Hepatocyte (in vitro differentiated cells): Measurements from ENCODE around the gene ATP9B.

ENCODE experiments used
- CTCF ChIP-seq: fragments of 200-600 bp; sonication (generic); IDR thresholded peaks from 2 replicates; pipeline ENCODE4 v1.5.1; 2016; ENCODE audit warnings: antibody characterized with exemption, mild to moderate bottlenecking; ENCODE audit not compliant: poor library complexity
- EZH2 ChIP-seq: fragments of 200-600 bp; sonication (generic); IDR thresholded peaks from 2 replicates; pipeline ENCODE4 v1.6.1; 2016; ENCODE audit warnings: antibody characterized with exemption, mild to moderate bottlenecking, borderline replicate concordance

- TF ChIP-seq CTCF (no peak), EZH2 (no peak)
Measured at GRCh38 chr18:79278896-79279295, 209.7 kb downstream of the ATP9B start.
